Subcutaneous abdominal adipose tissue (tissue), 5 donors: ENCODE results near the gene DOCK1.
"Not testable (repeated sequence)": the region's sequence is repeated elsewhere in the genome, so short reads cannot be mapped to it uniquely, and the experiment has no call there.

ENCODE experiments used
- H3K27ac ChIP-seq: one replicate; pipeline ENCODE4 v1.7.0; 2013; ENCODE audit warnings: low read depth, mild to moderate bottlenecking, inconsistent platforms, low read length, moderate library complexity
- H3K27me3 ChIP-seq, 5 donors: one replicate each; pipeline ENCODE4 v1.7.0; 2013; ENCODE audit warnings: low read length in 5 of 5, inconsistent platforms in 1 of 5; ENCODE audit not compliant: control insufficient read depth in 5 of 5, insufficient read depth in 4 of 5
- H3K36me3 ChIP-seq, 5 donors: one replicate each; pipeline ENCODE4 v1.7.0; 2013; ENCODE audit warnings: low read length in 5 of 5; ENCODE audit not compliant: control insufficient read depth in 5 of 5, insufficient read depth in 5 of 5
- H3K4me1 ChIP-seq, 5 donors: one replicate each; pipeline ENCODE4 v1.7.0; 2013; ENCODE audit warnings: low read length in 5 of 5, mild to moderate bottlenecking in 3 of 5, moderate library complexity in 1 of 5; ENCODE audit not compliant: control insufficient read depth in 5 of 5, insufficient read depth in 5 of 5
- H3K4me3 ChIP-seq, 5 donors: one replicate each; pipeline ENCODE4 v1.7.0; 2013; ENCODE audit warnings: low read length in 5 of 5, low read depth in 1 of 5
- H3K9ac ChIP-seq, 5 donors: one replicate each; pipeline ENCODE4 v1.7.0; 2013; ENCODE audit warnings: low read length in 5 of 5, mild to moderate bottlenecking in 4 of 5, moderate library complexity in 3 of 5
- H3K9me3 ChIP-seq, 5 donors: one replicate each; pipeline ENCODE4 v1.7.0; 2013; ENCODE audit warnings: low read length in 5 of 5; ENCODE audit not compliant: control insufficient read depth in 5 of 5
- donor health status: healthy.
- donor health status: healthy.
- donor health status: healthy.
- donor health status: healthy.
- donor health status: healthy.

The DOCK1 gene

DNA sequence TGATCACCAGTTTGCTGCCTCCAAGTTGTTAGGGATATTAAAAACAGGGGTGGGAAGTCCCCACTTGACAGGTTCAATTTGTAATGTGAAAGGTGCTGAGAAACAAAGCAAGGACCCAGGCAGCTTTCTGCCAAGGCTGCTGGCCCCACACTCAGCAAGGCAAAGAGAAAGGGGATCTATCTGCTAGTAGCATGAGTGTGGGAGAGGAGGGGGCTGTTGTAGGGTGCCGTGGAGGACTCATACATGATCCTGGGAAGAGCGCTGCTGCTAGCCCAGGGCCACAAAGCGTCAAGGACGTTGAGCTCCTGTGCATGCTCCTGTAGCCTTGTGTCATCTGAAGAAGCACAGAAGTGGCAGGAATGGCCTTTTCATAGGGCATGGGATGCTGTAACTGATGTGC, 387.7 kb downstream of the DOCK1 start:
- Histone ChIP-seq H3K27ac (no peak overlapping the region), H3K9ac (no peak overlapping the region), H3K4me1 (peaks cover 0 to 4% (median 0%) of the 10 kb centered on the region in 5 donors), H3K27me3 (no peaks in the 10 kb centered on the region), H3K9me3 (peaks cover 0 to 8% (median 6%) of the 10 kb centered on the region in 5 donors), H3K4me3 (no peak overlapping the region), H3K36me3 (peaks cover 0 to 3% (median 2%) of the 10 kb centered on the region in 5 donors)

DNA sequence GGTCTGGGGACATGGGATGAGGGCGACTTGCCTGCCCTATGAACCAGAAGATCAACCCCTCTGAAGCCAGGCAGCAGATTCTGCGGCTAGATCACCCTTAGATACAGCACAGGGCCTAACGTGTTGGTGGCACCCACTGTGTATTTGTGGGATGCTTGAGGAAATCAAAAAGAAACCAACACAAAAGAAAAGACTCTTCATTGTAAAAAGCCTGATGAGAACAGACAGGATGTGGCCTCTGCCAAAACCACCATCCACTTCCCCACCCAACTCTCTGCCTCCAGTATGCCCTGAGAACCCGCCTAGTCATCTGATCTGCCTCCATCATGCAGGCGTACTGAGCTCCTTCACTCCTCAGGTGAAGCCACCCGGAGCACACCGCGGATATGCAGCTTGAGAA, 388.4 kb downstream of the DOCK1 start:
- Histone ChIP-seq H3K9me3 (peaks cover 0 to 3% (median 0%) of the 10 kb centered on the region in 5 donors), H3K27ac (no peak overlapping the region), H3K4me3 (no peak overlapping the region), H3K9ac (no peak overlapping the region), H3K4me1 (peaks cover 0 to 6% (median 0%) of the 10 kb centered on the region in 5 donors), H3K27me3 (no peaks in the 10 kb centered on the region), H3K36me3 (peaks cover 0 to 3% (median 2%) of the 10 kb centered on the region in 5 donors)

DNA sequence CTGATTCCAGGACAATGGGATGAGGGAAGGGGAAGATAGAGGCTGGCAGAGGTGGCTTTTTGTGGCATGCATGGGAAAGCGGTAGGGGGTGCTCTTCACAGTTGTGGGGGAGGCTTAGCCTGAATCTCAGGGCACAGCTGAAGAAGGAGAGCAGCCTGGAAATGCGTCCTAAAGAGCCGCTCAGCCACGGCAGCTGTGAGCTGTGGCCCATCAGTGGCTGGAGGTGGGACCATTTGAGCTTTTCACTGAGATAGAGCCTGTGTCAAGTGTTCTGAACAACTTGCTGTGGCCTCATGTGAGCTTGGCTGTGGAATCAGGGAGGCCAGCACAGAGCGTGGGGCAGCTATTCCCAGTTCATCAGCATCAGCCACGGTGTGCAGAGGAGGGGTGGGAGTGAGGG, 391.5 kb downstream of the DOCK1 start:
- no peaks in the 10 kb centered on the region for H3K27me3 ChIP-seq
- peaks cover 0 to 3% (median 2%) of the 10 kb centered on the region in 5 donors for H3K36me3 ChIP-seq
- no peaks in the 10 kb centered on the region for H3K9me3 ChIP-seq
- no peak overlapping the region for H3K4me3 ChIP-seq
- H3K4me1 ChIP-seq = peaks cover 0 to 23% (median 15%) of the 10 kb centered on the region in 5 donors
- H3K9ac ChIP-seq = no peak overlapping the region
- no peak overlapping the region for H3K27ac ChIP-seq

DNA sequence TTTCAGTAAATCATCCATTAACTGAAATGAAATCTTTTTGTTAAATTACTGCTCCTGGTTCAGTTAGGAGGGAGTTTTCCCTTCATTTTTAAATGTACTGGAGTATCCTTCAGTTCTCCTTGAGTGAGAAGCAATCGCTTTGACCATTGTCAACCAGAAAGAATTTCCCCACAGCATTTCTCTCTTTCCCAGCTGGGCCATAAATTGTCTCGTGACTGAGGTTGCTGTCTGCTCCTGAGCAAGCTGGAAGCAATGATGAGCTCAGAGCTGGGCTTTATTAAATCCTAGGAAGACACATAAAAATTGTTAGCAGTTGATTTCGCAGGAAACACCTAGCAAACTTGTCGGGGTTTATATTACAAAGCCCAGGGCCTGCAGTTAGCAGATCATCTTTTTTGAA, 393.2 kb downstream of the DOCK1 start:
- Histone ChIP-seq H3K4me1 (peaks cover 0 to 23% (median 15%) of the 10 kb centered on the region in 5 donors), H3K9ac (no peak overlapping the region), H3K27ac (no peak overlapping the region), H3K36me3 (peaks cover 0 to 2% (median 0%) of the 10 kb centered on the region in 5 donors), H3K4me3 (no peak overlapping the region), H3K9me3 (no peaks in the 10 kb centered on the region), H3K27me3 (no peaks in the 10 kb centered on the region)

- not testable (repeated sequence) for H3K36me3 ChIP-seq, H3K27me3 ChIP-seq, H3K4me3 ChIP-seq, H3K27ac ChIP-seq, H3K9ac ChIP-seq, H3K9me3 ChIP-seq
- peaks cover 0 to 23% (median 15%) of the 10 kb centered on the region in 5 donors for H3K4me1 ChIP-seq
These were observed 394.0 kb downstream of the DOCK1 start for GRCh38 chr10:127299192-127299591.

DNA sequence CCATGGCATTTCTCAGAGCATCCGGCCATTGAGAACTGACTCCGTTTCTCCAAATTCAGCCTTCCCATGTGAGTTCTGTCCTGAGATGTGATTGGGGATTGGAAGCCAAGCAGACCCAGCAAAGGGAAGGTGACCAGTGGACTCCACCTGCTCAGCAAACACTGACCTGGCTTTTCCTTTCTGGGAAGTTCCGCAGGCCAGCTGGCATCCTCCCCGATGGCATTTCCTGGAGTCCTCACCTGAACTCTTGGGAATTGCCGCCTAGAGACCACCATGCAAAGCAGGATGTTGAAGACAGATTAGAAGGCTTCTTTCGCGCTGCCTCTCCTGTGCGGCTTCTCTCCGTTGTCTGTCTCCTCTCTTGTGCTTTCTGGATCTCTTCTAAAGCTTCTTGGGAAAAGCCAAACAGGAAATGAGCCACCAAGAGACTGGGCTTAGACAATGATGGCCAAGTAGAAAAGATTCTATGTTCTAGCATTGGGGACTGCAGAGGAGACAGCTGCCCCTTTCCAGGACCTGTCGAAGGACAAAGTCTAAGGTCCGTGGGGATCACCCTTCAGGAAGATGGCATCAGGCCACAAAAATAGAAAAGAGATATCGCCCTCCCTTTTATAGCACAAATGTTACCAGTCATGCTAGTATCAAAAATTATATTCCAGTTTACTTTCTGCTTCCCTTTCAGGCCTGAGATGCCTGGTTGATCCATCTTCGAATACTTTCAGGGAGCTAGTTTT, 394.9 kb downstream of the DOCK1 start:
- H3K9me3 ChIP-seq = no peaks in the 10 kb centered on the region
- no peak overlapping the region for H3K27ac ChIP-seq
- no peak overlapping the region for H3K9ac ChIP-seq
- peaks cover 0 to 23% (median 15%) of the 10 kb centered on the region in 5 donors for H3K4me1 ChIP-seq
- no peak overlapping the region for H3K4me3 ChIP-seq
- no peaks in the 10 kb centered on the region for H3K27me3 ChIP-seq
- peaks cover 0 to 1% (median 0%) of the 10 kb centered on the region in 5 donors for H3K36me3 ChIP-seq

- Histone ChIP-seq H3K9me3 (no peaks in the 10 kb centered on the region), H3K27ac (no peak overlapping the region), H3K4me1 (peaks cover 0 to 23% (median 15%) of the 10 kb centered on the region in 5 donors), H3K27me3 (no peaks in the 10 kb centered on the region), H3K4me3 (peak overlapping the region in 1 of 5 donors; percentile 17), H3K36me3 (no peaks in the 10 kb centered on the region), H3K9ac (no peak overlapping the region)
These were observed 395.7 kb downstream of the DOCK1 start for GRCh38 chr10:127300868-127301321.

DNA sequence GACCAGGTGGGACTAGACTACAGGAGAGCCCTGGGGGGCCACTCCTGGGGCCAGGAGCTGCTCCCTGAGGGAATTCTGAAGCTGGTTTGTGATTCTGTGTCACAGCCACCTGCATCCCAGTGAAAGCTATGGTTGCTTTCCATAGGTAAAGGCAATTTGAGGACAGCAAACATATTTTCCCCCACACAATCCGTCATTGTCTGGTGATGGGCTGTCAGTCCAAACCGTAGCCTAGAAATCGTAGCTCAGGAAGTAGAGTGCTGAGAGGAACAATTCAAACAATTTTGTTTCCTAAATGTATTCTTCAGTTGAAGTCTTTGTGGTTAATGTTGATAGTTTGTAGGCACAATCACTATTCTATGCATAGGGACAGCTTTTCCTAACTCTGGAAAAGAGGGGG, 397.1 kb downstream of the DOCK1 start:
- Histone ChIP-seq H3K36me3 (no peaks in the 10 kb centered on the region), H3K9me3 (no peaks in the 10 kb centered on the region), H3K4me1 (peaks cover 0 to 23% (median 15%) of the 10 kb centered on the region in 5 donors), H3K27ac (no peak overlapping the region), H3K27me3 (no peaks in the 10 kb centered on the region), H3K9ac (no peak overlapping the region), H3K4me3 (no peak overlapping the region)

DNA sequence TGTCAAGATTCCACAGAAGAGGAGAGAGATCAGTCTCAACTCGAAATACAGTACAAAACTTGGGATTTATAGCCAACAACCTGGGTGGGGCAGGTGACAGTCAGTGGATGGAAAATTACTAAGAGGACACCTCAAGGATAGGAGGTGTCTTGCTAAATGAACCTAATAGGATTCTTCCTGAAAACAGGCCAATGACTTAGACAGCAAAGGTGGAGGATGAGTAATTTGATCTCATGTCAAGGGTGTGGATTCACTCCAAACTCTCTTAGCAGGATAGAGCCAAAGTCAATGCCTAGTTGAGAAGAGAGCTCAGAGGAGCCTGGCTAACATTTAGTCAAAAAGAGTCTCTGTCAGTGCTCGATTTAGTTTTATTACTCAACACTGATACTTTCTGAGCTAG, 397.9 kb downstream of the DOCK1 start:
- H3K27me3 ChIP-seq = no peaks in the 10 kb centered on the region
- no peak overlapping the region for H3K4me3 ChIP-seq
- H3K4me1 ChIP-seq = peaks cover 0 to 22% (median 15%) of the 10 kb centered on the region in 5 donors
- no peak overlapping the region for H3K27ac ChIP-seq
- H3K36me3 ChIP-seq = no peaks in the 10 kb centered on the region
- H3K9me3 ChIP-seq = no peaks in the 10 kb centered on the region
- H3K9ac ChIP-seq = no peak overlapping the region

DNA sequence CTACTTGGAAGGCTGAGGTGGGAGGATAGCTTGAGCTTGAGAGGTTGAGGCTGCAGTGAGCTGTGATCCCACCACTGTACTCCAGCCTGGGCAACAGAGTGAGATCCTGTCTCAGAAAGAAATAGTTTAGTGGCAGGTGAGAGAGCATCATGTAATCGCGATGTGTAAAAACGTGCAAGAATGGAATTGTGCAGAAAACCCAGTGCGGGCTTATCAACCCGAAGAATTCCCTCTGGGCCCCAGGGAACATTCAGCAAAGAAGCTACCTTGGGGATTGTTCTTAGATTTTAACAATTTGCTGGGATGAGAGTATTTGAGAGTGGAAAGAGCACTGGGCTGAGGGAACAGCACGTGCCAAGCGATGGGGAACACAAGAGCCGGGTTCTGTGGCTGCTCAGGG, 398.5 kb downstream of the DOCK1 start:
- H3K9ac ChIP-seq = no peak overlapping the region
- no peaks in the 10 kb centered on the region for H3K27me3 ChIP-seq
- no peaks in the 10 kb centered on the region for H3K36me3 ChIP-seq
- H3K9me3 ChIP-seq = no peaks in the 10 kb centered on the region
- peaks cover 0 to 16% (median 15%) of the 10 kb centered on the region in 5 donors for H3K4me1 ChIP-seq
- H3K4me3 ChIP-seq = no peak overlapping the region
- H3K27ac ChIP-seq = no peak overlapping the region
